Stimulated activated CD8-positive, alpha-beta memory T cell treated with anti-CD3 and anti-CD28 coated beads, Interleukin-15, amount 100 ng/mL, for 4 hours (primary cell): ENCODE data around the gene SINHCAF.
"Not testable (repeated sequence)": the region's sequence is repeated elsewhere in the genome, so short reads cannot be mapped to it uniquely, and the experiment has no call there.

Source experiments
- DNase-seq, 2 donors: peaks; one replicate each; pipeline ENCODE4 v3.0.0-alpha.2; 2020; ENCODE audit warnings: low read depth in 2 of 2

SINHCAF gene

GRCh38 chr12:31309279-31309678 is 16.7 kb downstream of the SINHCAF start:
- no peak for DNase-seq

- no peak for DNase-seq
These were observed 17.8 kb downstream of the SINHCAF start for GRCh38 chr12:31308116-31308515.

GRCh38 chr12:31306866-31307265 is 19.1 kb downstream of the SINHCAF start:
- no peak for DNase-seq

GRCh38 chr12:31303466-31303865 is 22.5 kb downstream of the SINHCAF start:
- DNase-seq: no peak

- no peak for DNase-seq
These were observed 24.6 kb downstream of the SINHCAF start for GRCh38 chr12:31301311-31301710.

- no peak for DNase-seq
These were observed 25.2 kb downstream of the SINHCAF start for GRCh38 chr12:31300783-31301182.

GRCh38 chr12:31300341-31300740 is 25.6 kb downstream of the SINHCAF start:
- no peak for DNase-seq

- no peak for DNase-seq
These were observed 27.0 kb downstream of the SINHCAF start for GRCh38 chr12:31298922-31299321.

- no peak for DNase-seq
These were observed 27.4 kb downstream of the SINHCAF start for GRCh38 chr12:31298515-31298910.

GRCh38 chr12:31297572-31298514 is 28.1 kb downstream of the SINHCAF start:
- no peak for DNase-seq

GRCh38 chr12:31289441-31289840 is 36.5 kb downstream of the SINHCAF start:
- DNase-seq: no peak

GRCh38 chr12:31288381-31288780 is 37.6 kb downstream of the SINHCAF start:
- DNase-seq: no peak

- no peak for DNase-seq
These were observed 45.8 kb downstream of the SINHCAF start for GRCh38 chr12:31280183-31280582.

GRCh38 chr12:31279390-31279924 is 46.5 kb downstream of the SINHCAF start:
- DNase-seq: no peak

- DNase-seq: no peak
These were observed 47.1 kb downstream of the SINHCAF start for GRCh38 chr12:31278832-31279231.

- no peak for DNase-seq
These were observed 47.5 kb downstream of the SINHCAF start for GRCh38 chr12:31278424-31278823.

- no peak for DNase-seq
These were observed 48.9 kb downstream of the SINHCAF start for GRCh38 chr12:31277081-31277480.

GRCh38 chr12:31275491-31275890 is 50.5 kb downstream of the SINHCAF start:
- DNase-seq: no peak

- DNase-seq: no peak
These were observed 51.2 kb downstream of the SINHCAF start for GRCh38 chr12:31274520-31275300.

GRCh38 chr12:31273794-31274193 is 52.2 kb downstream of the SINHCAF start:
- DNase-seq: not testable (repeated sequence)

GRCh38 chr12:31272607-31273225 is 53.2 kb downstream of the SINHCAF start:
- no peak for DNase-seq

GRCh38 chr12:31267966-31268365 is 58.0 kb downstream of the SINHCAF start:
- no peak for DNase-seq
